Vagina (tissue), 2 donors: ENCODE results near the gene CYYR1.

ENCODE experiments used
- CTCF ChIP-seq, 3 experiments: fragments of 450-650 bp in 2 of 3; fragments of 200-600 bp in 1 of 3; sonication (generic) in 1 of 3; IDR thresholded peaks; one replicate each; pipeline ENCODE4 v1.5.1; 2017 to 2019; ENCODE audit warnings: antibody characterized with exemption in 3 of 3, mild to moderate bottlenecking in 2 of 3, moderate library complexity in 2 of 3
- POLR2A ChIP-seq, 2 donors: fragments of 450-650 bp; IDR thresholded peaks; one replicate each; pipeline ENCODE4 v1.6.1; 2017; ENCODE audit warnings: antibody characterized with exemption in 2 of 2, mild to moderate bottlenecking in 2 of 2, moderate library complexity in 2 of 2

- TF ChIP-seq CTCF (IDR thresholded peaks at IDR 0.05) = no peak
- TF ChIP-seq POLR2A (IDR thresholded peaks at IDR 0.05) = no peak
Measured at GRCh38 chr21:26614251-26614650, 41.2 kb upstream of the CYYR1 start.
